K562 (cell line): ENCODE data around the gene SLC10A3. TPM values are rescaled to one million over a fixed set of nuclear protein-coding genes. Genes with fewer than 3 reads are reported as not detected.

ENCODE experiments used
- ARID1B ChIP-seq: fragments of 450-650 bp; IDR thresholded peaks from 2 replicates; pipeline ENCODE4 v1.6.1; 2016; ENCODE audit warnings: antibody characterized with exemption, mild to moderate bottlenecking, inconsistent platforms
- BDP1 ChIP-seq: IDR thresholded peaks from 3 replicates; pipeline ENCODE4 v1.6.1; 2011; ENCODE audit not compliant: insufficient read length, insufficient read depth
- CEBPG ChIP-seq, 3 experiments: fragments of 200-800 bp in 1 of 3; sonication (Bioruptor generic) in 1 of 3; sonication (generic) in 1 of 3; formaldehyde crosslinking in 1 of 3; IDR thresholded peaks in 2 of 3; conservative IDR thresholded peaks in 1 of 3; 2 replicates each; pipeline versions ENCODE4 v1.6.1 to v1.8.0; 2016 to 2022; ENCODE audit warnings: missing compliant biosample characterization in 2 of 3, missing genetic modification characterization in 2 of 3, mild to moderate bottlenecking in 1 of 3, missing genetic modification reagents in 1 of 3
- CHCHD3 ChIP-seq: fragments of 250-450 bp; sonication (Bioruptor Pico); IDR thresholded peaks from 2 replicates; pipeline ENCODE4 v2.1.2; 2022; ENCODE audit warnings: mild to moderate bottlenecking
- E2F5 ChIP-seq: sonication (generic); formaldehyde crosslinking; IDR thresholded peaks from 2 replicates; pipeline ENCODE4 v1.8.0; 2022; ENCODE audit warnings: mild to moderate bottlenecking, missing genetic modification reagents
- ESRRA ChIP-seq: fragments of 450-650 bp; IDR thresholded peaks from 2 replicates; pipeline ENCODE4 v1.6.1; 2014; ENCODE audit warnings: low read depth, mild to moderate bottlenecking, moderate library complexity, borderline replicate concordance
- HIVEP1 ChIP-seq: fragments of 250-450 bp; sonication (Bioruptor Pico); IDR thresholded peaks from 2 replicates; pipeline ENCODE4 v1.4.0; 2020; ENCODE audit warnings: mild to moderate bottlenecking
- KLF10 ChIP-seq: fragments of 250-450 bp; sonication (Bioruptor Pico); IDR thresholded peaks from 2 replicates; pipeline ENCODE4 v1.6.1; 2021; ENCODE audit warnings: matching md5 sums
- LCOR ChIP-seq: sonication (generic); formaldehyde crosslinking; IDR thresholded peaks from 2 replicates; pipeline ENCODE4 v1.8.0; 2022; ENCODE audit warnings: mild to moderate bottlenecking, missing genetic modification reagents
- NCOA1 ChIP-seq: fragments of 450-650 bp; IDR thresholded peaks from 2 replicates; pipeline ENCODE4 v1.6.1; 2016; ENCODE audit warnings: low read depth
- NR0B1 ChIP-seq: fragments of 450-650 bp; IDR thresholded peaks from one replicate; pipeline ENCODE4 v1.6.1; 2018; ENCODE audit warnings: mild to moderate bottlenecking, moderate library complexity; ENCODE audit not compliant: partially characterized antibody
- PHF8 ChIP-seq: fragments of 200-600 bp; sonication (generic); IDR thresholded peaks from 2 replicates; pipeline ENCODE4 v1.6.1; 2012; ENCODE audit warnings: mixed run types, mild to moderate bottlenecking, inconsistent platforms, low read length, moderate library complexity, borderline replicate concordance
- PKNOX1 ChIP-seq: fragments of 450-650 bp; IDR thresholded peaks from 2 replicates; pipeline ENCODE4 v1.6.1; 2016
- RBBP5 ChIP-seq: fragments of 200-600 bp; sonication (generic); IDR thresholded peaks from 2 replicates; pipeline ENCODE4 v1.6.1; 2012; ENCODE audit warnings: borderline replicate concordance, mild to moderate bottlenecking, low read length, control low read depth, inconsistent platforms; ENCODE audit not compliant: insufficient read depth, poor library complexity, severe bottlenecking
- SREBF2 ChIP-seq: sonication (generic); formaldehyde crosslinking; IDR thresholded peaks from 2 replicates; pipeline ENCODE4 v1.4.0; 2020; ENCODE audit warnings: mild to moderate bottlenecking, missing genetic modification reagents
- TAF9B ChIP-seq: fragments of 450-650 bp; IDR thresholded peaks from 2 replicates; pipeline ENCODE4 v1.6.1; 2018; ENCODE audit warnings: mild to moderate bottlenecking; ENCODE audit not compliant: partially characterized antibody
- THRAP3 ChIP-seq: fragments of 450-650 bp; IDR thresholded peaks from 2 replicates; pipeline ENCODE4 v1.6.1; 2016; ENCODE audit warnings: mild to moderate bottlenecking, inconsistent platforms, borderline replicate concordance
- USF2 ChIP-seq: sonication (generic); formaldehyde crosslinking; IDR thresholded peaks from 2 replicates; pipeline ENCODE4 v1.5.0; 2020; ENCODE audit warnings: missing genetic modification reagents
- ZNF175 ChIP-seq: fragments of 200-800 bp; sonication (Bioruptor generic); IDR thresholded peaks from 2 replicates; pipeline ENCODE4 v1.6.1; 2016; ENCODE audit warnings: low read depth, mild to moderate bottlenecking, missing genetic modification characterization, missing compliant biosample characterization
- ZNF282 ChIP-seq: sonication (generic); formaldehyde crosslinking; IDR thresholded peaks from 2 replicates; pipeline ENCODE4 v1.8.1; 2023; ENCODE audit warnings: missing genetic modification reagents
- ZNF384 ChIP-seq: IDR thresholded peaks from 2 replicates; pipeline ENCODE4 v1.6.1; 2012; ENCODE audit warnings: low read depth, low read length, improper control_type of control experiment
- ZSCAN32 ChIP-seq: fragments of 450-650 bp; formaldehyde crosslinking; IDR thresholded peaks from 2 replicates; pipeline ENCODE4 v1.4.0; 2020; ENCODE audit warnings: mild to moderate bottlenecking, moderate library complexity
- polyA plus RNA-seq, 8 experiments: library from polyadenylated mRNA; depleted of rRNA in 4 of 8; stranded (reverse) in 5 of 8; unstranded in 3 of 8; fragments of >200 nt; fragmentation: Nextera tagmentation in 2 of 8; fragmentation: Illumina TruSeq in 1 of 8; extraction: Ambion mirVana in 2 of 8; extraction: Trizol in 1 of 8; gene quantifications; 2 replicates each; pipeline versions ENCODE4 v1.2.1 to v1.2.3, GENCODE V29; 2011 to 2014; ENCODE audit warnings: inconsistent platforms in 1 of 8, missing spikeins in 1 of 8
- total RNA-seq, 7 experiments: library from RNA; depleted of rRNA in 6 of 7; stranded (reverse); fragments of >200 nt in 6 of 7; fragmentation: Illumina TruSeq in 2 of 7; extraction: Trizol in 2 of 7; gene quantifications; 2 replicates each; pipeline versions ENCODE4 v1.2.1 to v1.2.3, GENCODE V29; 2011 to 2021; ENCODE audit warnings: low replicate concordance in 1 of 7
- TF ChIP-seq, protein P1 (sequence below): fragments of 450-650 bp; IDR thresholded peaks from 2 replicates; pipeline ENCODE4 v1.6.1; 2017; ENCODE audit warnings: mild to moderate bottlenecking, moderate library complexity

Gene SLC10A3
- total and polyA plus RNA-seq, 9 of the 15 experiments (the other 6 are each of a cell fraction or from before 2014, with no cell fraction given) = 5.2 to 30.6 (median 16.7) TPM

GRCh38 chrX:154534526-154535322, 44.3 kb upstream of the SLC10A3 start (continued):
- TF ChIP-seq PKNOX1 = no peak
- TF ChIP-seq ZNF384 = 0 out of 2 replicates have a peak, but pooled peaks have one; percentile 38
- no peak for TF ChIP-seq NR0B1
- TF ChIP-seq USF2 (CRISPR knock-in tag) = no peak
- no peak for TF ChIP-seq SREBF2
- no peak for TF ChIP-seq CHCHD3 (CRISPR knock-in tag)
- peak; percentile 51; the same call in 1 of the 2 replicates for TF ChIP-seq ESRRA
- TF ChIP-seq ZNF282 = no peak
- TF ChIP-seq NCOA1 = no peak
- no peak for TF ChIP-seq KLF10
- no peak for TF ChIP-seq E2F5 (CRISPR knock-in tag)
- TF ChIP-seq PHF8 = no peak
- no peak for TF ChIP-seq TAF9B
- TF ChIP-seq, protein P1, sequence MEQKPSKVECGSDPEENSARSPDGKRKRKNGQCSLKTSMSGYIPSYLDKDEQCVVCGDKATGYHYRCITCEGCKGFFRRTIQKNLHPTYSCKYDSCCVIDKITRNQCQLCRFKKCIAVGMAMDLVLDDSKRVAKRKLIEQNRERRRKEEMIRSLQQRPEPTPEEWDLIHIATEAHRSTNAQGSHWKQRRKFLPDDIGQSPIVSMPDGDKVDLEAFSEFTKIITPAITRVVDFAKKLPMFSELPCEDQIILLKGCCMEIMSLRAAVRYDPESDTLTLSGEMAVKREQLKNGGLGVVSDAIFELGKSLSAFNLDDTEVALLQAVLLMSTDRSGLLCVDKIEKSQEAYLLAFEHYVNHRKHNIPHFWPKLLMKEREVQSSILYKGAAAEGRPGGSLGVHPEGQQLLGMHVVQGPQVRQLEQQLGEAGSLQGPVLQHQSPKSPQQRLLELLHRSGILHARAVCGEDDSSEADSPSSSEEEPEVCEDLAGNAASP = no peak
- TF ChIP-seq LCOR (CRISPR knock-in tag) = peak; percentile 73; the same call in 1 of the 2 replicates
- TF ChIP-seq ZNF175 = no peak
- TF ChIP-seq CEBPG (CRISPR knock-in tag; IDR thresholded peaks at IDR 0.05) = peak; percentile 71; the same call in 1 of the 2 replicates
- TF ChIP-seq CEBPG (tag; conservative IDR thresholded peaks at IDR 0.05 in 1 of 2, IDR thresholded peaks at IDR 0.05 in 1 of 2) = peak in 1 of 2 experiments; percentile 61; a peak in 2 of 4 replicates
- no peak for TF ChIP-seq HIVEP1
- no peak for TF ChIP-seq RBBP5
- no peak for TF ChIP-seq THRAP3
- no peak for TF ChIP-seq BDP1
- TF ChIP-seq ARID1B = no peak
- TF ChIP-seq ZSCAN32 = no peak
